Neuron (in vitro differentiated cells): ENCODE results near the gene CHIC2.

Experiments
- H2AFZ ChIP-seq: one replicate; pipeline ENCODE4 v1.6.1; 2013; ENCODE audit warnings: low read depth, mild to moderate bottlenecking, inconsistent platforms, low read length, moderate library complexity
- H3K27me3 ChIP-seq: one replicate; pipeline ENCODE4 v1.6.1; 2013; ENCODE audit warnings: low read length; ENCODE audit not compliant: insufficient read depth
- H3K36me3 ChIP-seq: one replicate; pipeline ENCODE4 v1.6.1; 2013; ENCODE audit warnings: low read length; ENCODE audit not compliant: insufficient read depth
- H3K4me1 ChIP-seq: one replicate; pipeline ENCODE4 v1.6.1; 2013; ENCODE audit warnings: low read length; ENCODE audit not compliant: insufficient read depth
- H3K4me3 ChIP-seq: 2 replicates; pipeline ENCODE4 v1.5.1; 2013; ENCODE audit warnings: mild to moderate bottlenecking, low read length, moderate library complexity
- H3K9me3 ChIP-seq: one replicate; pipeline ENCODE4 v1.6.1; 2013; ENCODE audit warnings: low read length

The CHIC2 gene

GRCh38 chr4:54099287-54099747 lies 34.9 kb upstream of the CHIC2 start:
- Histone ChIP-seq H3K4me1 (peaks cover 53% of the 10 kb centered on the region), H3K36me3 (no peaks in the 10 kb centered on the region), H3K27me3 (peaks cover 92% of the 10 kb centered on the region), H3K4me3 (no peak overlapping the region), H2AFZ (no peak overlapping the region), H3K9me3 (no peaks in the 10 kb centered on the region)

- H3K4me3 ChIP-seq, result no peak overlapping the region
- peaks cover 92% of the 10 kb centered on the region for H3K27me3 ChIP-seq
- H3K9me3 ChIP-seq, result no peaks in the 10 kb centered on the region
- H3K36me3 ChIP-seq, result no peaks in the 10 kb centered on the region
- peaks cover 48% of the 10 kb centered on the region for H3K4me1 ChIP-seq
- no peak overlapping the region for H2AFZ ChIP-seq
Measured at GRCh38 chr4:54098375-54098774, 34.0 kb upstream of the CHIC2 start.

- peaks cover 45% of the 10 kb centered on the region for H3K4me1 ChIP-seq
- H3K27me3 ChIP-seq, result peaks cover 93% of the 10 kb centered on the region
- no peaks in the 10 kb centered on the region for H3K9me3 ChIP-seq
- H3K36me3 ChIP-seq, result no peaks in the 10 kb centered on the region
- no peak overlapping the region for H2AFZ ChIP-seq
- no peak overlapping the region for H3K4me3 ChIP-seq
Measured at GRCh38 chr4:54097152-54097551, 32.7 kb upstream of the CHIC2 start.

- no peaks in the 10 kb centered on the region for H3K9me3 ChIP-seq
- H3K27me3 ChIP-seq, result peaks cover 92% of the 10 kb centered on the region
- H2AFZ ChIP-seq, result no peak overlapping the region
- H3K4me3 ChIP-seq, result no peak overlapping the region
- H3K36me3 ChIP-seq, result no peaks in the 10 kb centered on the region
- peaks cover 48% of the 10 kb centered on the region for H3K4me1 ChIP-seq
Measured at GRCh38 chr4:54096295-54096962, 32.0 kb upstream of the CHIC2 start.

DNA sequence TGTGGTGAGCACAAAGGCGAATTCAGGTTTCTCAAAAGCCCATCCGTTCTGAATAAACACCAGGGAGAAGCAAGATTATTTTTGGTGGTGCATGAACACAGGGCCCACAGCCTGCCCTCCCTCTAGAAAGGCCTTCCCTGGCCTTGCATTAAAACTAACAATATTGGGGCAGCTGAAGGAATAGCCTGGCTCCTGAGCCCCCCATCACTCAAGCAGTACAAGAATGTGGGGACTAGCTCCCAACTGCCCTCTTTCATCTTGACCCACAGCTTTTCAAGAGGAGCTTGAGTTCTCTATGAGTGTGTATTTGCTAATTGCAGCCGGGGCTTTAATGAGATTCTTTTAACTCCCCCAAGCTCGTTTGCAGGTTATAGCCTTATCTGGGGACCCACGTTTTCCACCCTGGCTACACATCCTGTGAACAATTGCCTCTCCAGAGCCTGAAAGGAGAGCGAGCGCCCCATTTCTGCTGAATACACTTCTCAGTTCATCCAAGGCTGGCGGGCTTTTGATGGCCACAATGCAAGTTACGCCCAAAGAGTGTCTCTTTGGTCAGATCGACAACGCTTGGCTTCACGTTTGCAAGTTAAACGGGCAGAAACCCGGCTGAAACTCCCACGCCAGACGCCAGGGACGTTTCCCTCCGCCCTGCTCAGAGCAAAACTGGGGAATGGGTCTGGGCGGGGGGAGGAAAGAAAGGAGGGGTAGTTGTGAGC lies 30.9 kb upstream of the CHIC2 start:
- no peaks in the 10 kb centered on the region for H3K36me3 ChIP-seq

GRCh38 chr4:54094451-54094850 lies 30.0 kb upstream of the CHIC2 start:
- H3K4me1 ChIP-seq, result peaks cover 36% of the 10 kb centered on the region
- H2AFZ ChIP-seq, result no peak overlapping the region
- no peak overlapping the region for H3K4me3 ChIP-seq
- H3K36me3 ChIP-seq, result no peaks in the 10 kb centered on the region
- H3K9me3 ChIP-seq, result no peaks in the 10 kb centered on the region
- peaks cover 88% of the 10 kb centered on the region for H3K27me3 ChIP-seq

More for the DNA sequence above, 30.9 kb upstream of the CHIC2 start:
- Histone ChIP-seq H3K9me3 (no peaks in the 10 kb centered on the region), H2AFZ (no peak overlapping the region), H3K4me1 (peaks cover 43% of the 10 kb centered on the region), H3K27me3 (peaks cover 92% of the 10 kb centered on the region), H3K4me3 (no peak overlapping the region)

DNA sequence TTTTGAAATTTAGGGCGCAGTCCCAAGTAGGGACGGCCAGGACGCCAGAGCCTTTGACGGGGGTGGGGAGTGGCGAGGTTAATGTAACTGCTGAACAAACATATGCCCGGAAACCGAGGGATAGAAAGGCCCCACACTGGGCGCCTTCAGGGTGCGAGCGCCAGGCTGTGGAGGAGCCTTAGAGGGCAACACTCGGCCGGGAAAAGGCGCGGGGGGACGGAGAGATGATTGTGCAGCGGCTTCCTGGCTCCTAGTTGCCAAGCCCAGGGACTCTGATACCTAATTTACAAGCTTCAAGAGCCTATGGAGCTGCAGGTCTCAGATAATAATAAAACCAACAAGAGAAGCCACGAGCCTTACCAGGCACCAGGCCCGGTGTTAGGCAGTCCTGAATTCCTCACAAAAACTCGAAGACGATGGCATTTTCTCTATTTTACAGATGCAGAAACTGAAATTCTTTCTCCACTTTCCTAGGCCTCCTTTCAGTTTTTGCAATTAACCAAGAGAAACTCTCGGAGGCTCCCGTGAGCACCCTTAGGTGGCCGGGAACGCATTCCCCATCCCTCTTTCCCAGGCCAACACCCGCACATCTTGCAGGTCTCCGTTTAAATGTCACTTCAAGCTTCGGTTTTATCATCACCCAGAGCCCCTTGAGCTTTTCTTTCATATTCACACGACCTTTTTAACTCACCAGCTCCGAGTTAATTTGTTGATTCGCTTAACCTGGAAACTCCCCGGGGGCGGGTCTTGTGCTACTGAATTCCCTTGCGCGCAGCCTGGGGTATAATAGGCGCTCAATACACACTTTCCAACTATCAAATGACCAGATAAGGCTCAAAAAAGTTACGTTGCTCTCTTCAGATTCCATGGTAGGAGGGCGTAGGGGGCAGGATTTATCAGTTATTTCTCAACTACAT lies 29.2 kb upstream of the CHIC2 start:
- H3K36me3 ChIP-seq, result no peaks in the 10 kb centered on the region
- H3K4me1 ChIP-seq, result peaks cover 30% of the 10 kb centered on the region
- H3K27me3 ChIP-seq, result peaks cover 84% of the 10 kb centered on the region
- no peak overlapping the region for H2AFZ ChIP-seq
- H3K4me3 ChIP-seq, result no peak overlapping the region
- H3K9me3 ChIP-seq, result peaks cover 4% of the 10 kb centered on the region

DNA sequence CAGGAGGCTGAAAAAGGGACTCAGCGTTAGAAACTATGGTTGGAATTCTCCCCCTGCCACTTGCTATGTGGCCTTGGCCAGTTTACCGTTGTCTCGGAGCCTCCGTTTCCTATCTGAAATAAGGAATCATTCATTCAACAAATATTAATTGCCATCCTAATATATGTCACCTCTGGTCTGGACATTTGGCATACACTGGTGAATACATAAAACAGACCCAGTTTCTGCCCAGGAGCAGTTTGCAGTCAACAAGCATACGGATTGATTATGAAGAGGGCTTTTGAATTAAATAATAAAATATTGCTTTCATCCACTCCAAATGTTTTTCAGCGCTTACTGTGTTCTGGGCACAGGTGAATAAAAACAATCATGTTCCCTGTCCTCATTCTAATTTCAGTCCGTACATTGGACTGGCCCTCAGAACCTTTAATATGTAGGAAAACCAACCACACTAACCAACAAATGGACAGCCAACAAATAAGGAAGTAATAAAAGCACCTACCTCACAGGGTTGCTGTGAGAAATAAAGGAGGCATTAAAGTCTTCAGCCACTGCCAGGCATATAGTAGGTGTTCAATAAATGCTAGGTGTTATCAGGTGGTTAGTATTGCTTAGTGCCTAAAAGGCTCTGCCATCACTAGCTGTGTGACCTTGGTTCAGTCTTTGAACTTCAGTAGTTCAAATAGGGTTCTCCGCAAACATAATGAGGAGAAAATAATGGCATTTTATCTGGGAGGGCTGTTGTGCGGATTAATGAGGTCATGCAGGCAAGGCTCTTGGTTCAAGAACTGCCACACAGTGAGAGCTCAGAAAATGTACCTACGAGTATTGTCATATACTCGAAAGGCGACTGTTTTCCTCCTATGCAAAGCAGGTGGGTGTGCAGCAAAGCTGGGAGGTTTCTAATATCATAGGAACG lies 28.3 kb upstream of the CHIC2 start:
- Histone ChIP-seq H3K27me3 (peaks cover 83% of the 10 kb centered on the region), H3K4me3 (peak overlapping the region; percentile 25)

GRCh38 chr4:54091637-54092404 lies 27.4 kb upstream of the CHIC2 start:
- Histone ChIP-seq H3K4me3 (peak overlapping the region; percentile 25), H2AFZ (peak overlapping the region; percentile 47), H3K9me3 (peaks cover 4% of the 10 kb centered on the region), H3K36me3 (no peaks in the 10 kb centered on the region), H3K27me3 (peaks cover 84% of the 10 kb centered on the region), H3K4me1 (peaks cover 27% of the 10 kb centered on the region)

More for the DNA sequence above, 28.3 kb upstream of the CHIC2 start:
- peaks cover 4% of the 10 kb centered on the region for H3K9me3 ChIP-seq
- H3K36me3 ChIP-seq, result no peaks in the 10 kb centered on the region
- peaks cover 30% of the 10 kb centered on the region for H3K4me1 ChIP-seq
- H2AFZ ChIP-seq, result no peak overlapping the region

GRCh38 chr4:54090804-54091623 lies 26.6 kb upstream of the CHIC2 start:
- H2AFZ ChIP-seq, result no peak overlapping the region
- H3K9me3 ChIP-seq, result peaks cover 4% of the 10 kb centered on the region
- H3K36me3 ChIP-seq, result no peaks in the 10 kb centered on the region
- peaks cover 83% of the 10 kb centered on the region for H3K27me3 ChIP-seq
- peaks cover 18% of the 10 kb centered on the region for H3K4me1 ChIP-seq
- no peak overlapping the region for H3K4me3 ChIP-seq

GRCh38 chr4:54090404-54090803 lies 26.0 kb upstream of the CHIC2 start:
- H2AFZ ChIP-seq, result no peak overlapping the region
- H3K9me3 ChIP-seq, result peaks cover 4% of the 10 kb centered on the region
- H3K36me3 ChIP-seq, result no peaks in the 10 kb centered on the region
- H3K4me1 ChIP-seq, result peaks cover 12% of the 10 kb centered on the region
- no peak overlapping the region for H3K4me3 ChIP-seq
- H3K27me3 ChIP-seq, result peaks cover 84% of the 10 kb centered on the region
